K562 (cell line): Measurements from ENCODE around the gene HS3ST3B1. TPM values are rescaled to one million over a fixed set of nuclear protein-coding genes. Genes with fewer than 3 reads are reported as not detected.
A peak's percentile ranks its signal among the peaks of the same experiment; 100 is the strongest.

ENCODE experiments used
- ATAC-seq: fragments of 200-7000 bp; cut with Tn5 transposase; 3 replicates; pipeline ENCODE4 v1.9.1; 2020; ENCODE audit warnings: moderate library complexity
- BruUV-seq: library from RNA; stranded (reverse); fragments of 400-500 nt; replicated peaks from 2 replicates; lab custom pipeline; 2021; lab: Mats Ljungman, UMichigan
- CTCF ChIA-PET: fragments of 300-600 bp; formaldehyde crosslinking; extraction: SDS; loops from one replicate; lab custom pipeline; 2021; ENCODE audit warnings: low intra/inter-chr PET ratio; lab: Yijun Ruan, JAX
- POLR2A ChIA-PET: fragments of 300-600, 350-650 bp; sonication (Branson Sonifier 250); formaldehyde crosslinking; extraction: SDS; loops from one replicate; lab custom pipeline; 2021; ENCODE audit warnings: antibody characterized with exemption, inconsistent platforms; lab: Yijun Ruan, JAX
- DNase-seq, 4 experiments: peaks; one replicate each; pipeline versions ENCODE4 v3.0.0 to v3.0.0-alpha.2; 2011 to 2018; ENCODE audit warnings: low spot score in 3 of 4, mixed read lengths in 3 of 4; ENCODE audit errors: extremely low read depth in 1 of 4
- FAIRE-seq: peaks from 2 replicates; lab custom pipeline; 2011; peaks lifted over from hg19 to GRCh38; lab: Jason Lieb, UNC
- H2AFZ ChIP-seq: 2 replicates; pipeline ENCODE4 v1.6.0; 2011; ENCODE audit warnings: low read depth, low read length, control low read depth, inconsistent platforms
- H3K27ac ChIP-seq: fragments of 200-600 bp; 3 replicates; pipeline ENCODE4 v1.8.0; 2011; ENCODE audit warnings: low read depth, mild to moderate bottlenecking, control low read depth, inconsistent platforms, low read length, moderate library complexity, mixed read lengths; ENCODE audit errors: extremely low read depth
- H3K27me3 ChIP-seq, 2 experiments: fragments of 300-600 bp in 1 of 2; 2 replicates in 1 of 2; 3 replicates in 1 of 2; pipeline versions ENCODE4 v1.6.0 to v1.8.0; 2011; ENCODE audit warnings: inconsistent platforms in 2 of 2, low read length in 2 of 2, mild to moderate bottlenecking in 1 of 2, mixed read lengths in 1 of 2, moderate library complexity in 1 of 2; ENCODE audit not compliant: control insufficient read depth in 2 of 2, insufficient read depth in 2 of 2
- H3K36me3 ChIP-seq: fragments of 300-600 bp; 3 replicates; pipeline ENCODE4 v1.8.0; 2011; ENCODE audit warnings: mild to moderate bottlenecking, low read length, inconsistent platforms; ENCODE audit not compliant: control insufficient read depth, insufficient read depth
- H3K4me1 ChIP-seq, 2 experiments: fragments of 200-600 bp in 1 of 2; replicated peaks in 1 of 2; 2 replicates in 1 of 2; 3 replicates in 1 of 2; pipeline versions ENCODE4 v1.5.1 to v1.8.0; 2011; ENCODE audit warnings: inconsistent platforms in 2 of 2, low read length in 2 of 2, mild to moderate bottlenecking in 1 of 2, mixed read lengths in 1 of 2, moderate library complexity in 1 of 2; ENCODE audit not compliant: control insufficient read depth in 2 of 2, insufficient read depth in 2 of 2
- H3K4me2 ChIP-seq: 2 replicates; pipeline ENCODE4 v1.6.1; 2011; ENCODE audit warnings: low read length, control low read depth, inconsistent platforms, mixed read lengths; ENCODE audit not compliant: insufficient read depth
- H3K4me3 ChIP-seq: fragments of 200-600 bp; sonication (generic), shearing (Covaris generic); 2 replicates; pipeline ENCODE4 v1.5.1; 2016; ENCODE audit warnings: control low read depth, inconsistent platforms
- H3K79me2 ChIP-seq: fragments of 200-600 bp; 3 replicates; pipeline ENCODE4 v1.8.0; 2011; ENCODE audit warnings: low read length, inconsistent platforms; ENCODE audit not compliant: control insufficient read depth, insufficient read depth
- H3K9ac ChIP-seq, 2 experiments: 2 replicates each; pipeline versions ENCODE4 v1.6.0 to v1.6.1; 2011; ENCODE audit warnings: low read depth in 2 of 2, low read length in 2 of 2, control low read depth in 1 of 2, inconsistent platforms in 1 of 2, mild to moderate bottlenecking in 1 of 2, mixed read lengths in 1 of 2; ENCODE audit not compliant: insufficient read depth in 1 of 2
- H3K9me1 ChIP-seq: one replicate; pipeline ENCODE4 v1.6.0; 2011; ENCODE audit warnings: inconsistent platforms, mild to moderate bottlenecking, low read length, moderate library complexity; ENCODE audit not compliant: control insufficient read depth, insufficient read depth
- H3K9me3 ChIP-seq: replicated peaks from 2 replicates; pipeline ENCODE4 v1.5.1; 2011; ENCODE audit warnings: low read depth, low read length, inconsistent platforms; ENCODE audit not compliant: control insufficient read depth, insufficient read depth
- H4K20me1 ChIP-seq: replicated peaks from 2 replicates; pipeline ENCODE4 v1.6.1; 2011; ENCODE audit warnings: low read length, inconsistent platforms, mixed read lengths; ENCODE audit not compliant: control insufficient read depth, insufficient read depth
- ARNT ChIP-seq, 2 experiments: fragments of 450-650 bp; IDR thresholded peaks; 2 replicates each; pipeline ENCODE4 v1.6.1; 2016; ENCODE audit warnings: mild to moderate bottlenecking in 1 of 2
- BDP1 ChIP-seq: IDR thresholded peaks from 3 replicates; pipeline ENCODE4 v1.6.1; 2011; ENCODE audit not compliant: insufficient read length, insufficient read depth
- CEBPG ChIP-seq, 3 experiments: fragments of 200-800 bp in 1 of 3; sonication (Bioruptor generic) in 1 of 3; sonication (generic) in 1 of 3; formaldehyde crosslinking in 1 of 3; IDR thresholded peaks in 2 of 3; conservative IDR thresholded peaks in 1 of 3; 2 replicates each; pipeline versions ENCODE4 v1.6.1 to v1.8.0; 2016 to 2022; ENCODE audit warnings: missing compliant biosample characterization in 2 of 3, missing genetic modification characterization in 2 of 3, mild to moderate bottlenecking in 1 of 3, missing genetic modification reagents in 1 of 3
- ELK3 ChIP-seq: fragments of 450-650 bp; formaldehyde crosslinking; IDR thresholded peaks from 2 replicates; pipeline ENCODE4 v1.4.0; 2020; ENCODE audit warnings: mild to moderate bottlenecking
- MAFF ChIP-seq: IDR thresholded peaks from 2 replicates; pipeline ENCODE4 v1.6.1; 2012; ENCODE audit warnings: low read length, improper control_type of control experiment
- MEF2A ChIP-seq: IDR thresholded peaks from 2 replicates; pipeline ENCODE4 v1.6.1; 2011; ENCODE audit warnings: low read depth, mild to moderate bottlenecking, low read length, moderate library complexity; ENCODE audit not compliant: control insufficient read depth
- POLR2AphosphoS5 ChIP-seq: IDR thresholded peaks from 2 replicates; pipeline ENCODE4 v1.6.1; 2011; ENCODE audit warnings: mild to moderate bottlenecking, low read depth, low read length, moderate library complexity; ENCODE audit not compliant: control insufficient read depth, insufficient read depth
- RCOR1 ChIP-seq, 2 experiments: IDR thresholded peaks; 2 replicates each; pipeline ENCODE4 v1.6.1; 2012; ENCODE audit warnings: low read depth in 2 of 2, low read length in 2 of 2, borderline replicate concordance in 1 of 2, improper control_type of control experiment in 1 of 2
- ZBTB12 ChIP-seq: fragments of 250-450 bp; sonication (Bioruptor Pico); IDR thresholded peaks from 2 replicates; pipeline ENCODE4 v1.4.0; 2020
- ZBTB9 ChIP-seq: fragments of 450-650 bp; formaldehyde crosslinking; IDR thresholded peaks from 2 replicates; pipeline ENCODE4 v1.4.0; 2020; ENCODE audit warnings: mild to moderate bottlenecking, moderate library complexity
- ZFP36 ChIP-seq: fragments of 150-350 bp; IDR thresholded peaks from 2 replicates; pipeline ENCODE4 v1.6.1; 2018; ENCODE audit warnings: low read length, low read depth; ENCODE audit not compliant: partially characterized antibody
- ZNF175 ChIP-seq: fragments of 200-800 bp; sonication (Bioruptor generic); IDR thresholded peaks from 2 replicates; pipeline ENCODE4 v1.6.1; 2016; ENCODE audit warnings: low read depth, mild to moderate bottlenecking, missing genetic modification characterization, missing compliant biosample characterization
- ZNF224 ChIP-seq: sonication (generic); formaldehyde crosslinking; IDR thresholded peaks from 2 replicates; pipeline ENCODE4 v1.8.0; 2022; ENCODE audit warnings: mild to moderate bottlenecking, missing genetic modification reagents
- WGBS: fragments of 100-300 bp; shearing (Covaris generic); methylation state at CpG from one replicate; pipeline ENCODE4 v1.1.6; 2016; ENCODE audit warnings: low coverage, mixed read lengths; ENCODE audit not compliant: insufficient coverage; ENCODE audit errors: missing lambda C conversion rate; 5-methylcytosine and 5-hydroxymethylcytosine counted together
- in situ Hi-C: fragments of 300-500 bp; cut with MboI; formaldehyde crosslinking; loops from 4 replicates; pipeline ENCODE4 v1.15.0; 2018; ENCODE audit warnings: inconsistent platforms, mixed read lengths
- intact Hi-C: fragments of 100-400 bp; cut with micrococcal nuclease; formaldehyde crosslinking; loops from 2 replicates; pipeline ENCODE4 v1.14.2; 2022
- polyA plus RNA-seq, 8 experiments: library from polyadenylated mRNA; depleted of rRNA in 4 of 8; stranded (reverse) in 5 of 8; unstranded in 3 of 8; fragments of >200 nt; fragmentation: Nextera tagmentation in 2 of 8; fragmentation: Illumina TruSeq in 1 of 8; extraction: Ambion mirVana in 2 of 8; extraction: Trizol in 1 of 8; gene quantifications; 2 replicates each; pipeline versions ENCODE4 v1.2.1 to v1.2.3, GENCODE V29; 2011 to 2014; ENCODE audit warnings: inconsistent platforms in 1 of 8, missing spikeins in 1 of 8
- total RNA-seq, 7 experiments: library from RNA; depleted of rRNA in 6 of 7; stranded (reverse); fragments of >200 nt in 6 of 7; fragmentation: Illumina TruSeq in 2 of 7; extraction: Trizol in 2 of 7; gene quantifications; 2 replicates each; pipeline versions ENCODE4 v1.2.1 to v1.2.3, GENCODE V29; 2011 to 2021; ENCODE audit warnings: low replicate concordance in 1 of 7

HS3ST3B1 gene
- total and polyA plus RNA-seq, 9 of the 15 experiments (the other 6 are each of a cell fraction or from before 2014, with no cell fraction given), result 1.9 to 12.9 (median 3.7) TPM

- no peak for TF ChIP-seq ARNT (IDR thresholded peaks at IDR 0.05)
These were observed 71.6 kb downstream of the HS3ST3B1 start (continued) for GRCh38 chr17:14372461-14372860.

- intact Hi-C loops, result no loop called here
- DNase-seq (peak; percentile 5 to 58 (median 20)), FAIRE-seq (peak; percentile 74), ATAC-seq (peak; percentile 93)
- H2AFZ ChIP-seq, result peak overlapping the region; percentile 87
- no peaks in the 10 kb centered on the region for H3K27me3 ChIP-seq
- no peaks in the 10 kb centered on the region for H3K9me1 ChIP-seq
- H3K9ac ChIP-seq, result peak overlapping the region in 1 of 2 experiments; percentile 65; a peak in 1 of 4 replicates
- no peaks in the 10 kb centered on the region for H3K36me3 ChIP-seq
- no TSS peak for BruUV-seq
- in situ Hi-C loops, result no loop called here
- peak overlapping the region; percentile 69; the same call in 1 of the 3 replicates for H3K27ac ChIP-seq
- no peaks in the 10 kb centered on the region for H3K9me3 ChIP-seq
- no peaks in the 10 kb centered on the region for H3K79me2 ChIP-seq
- peak overlapping the region; percentile 39; the same call in 1 of the 2 replicates for H3K4me2 ChIP-seq
- H3K4me1 ChIP-seq, result peaks cover 5 to 7% of the 10 kb centered on the region in 2 experiments; a peak in 4 of 5 replicates
- H3K4me3 ChIP-seq, result no peak overlapping the region
- CTCF ChIA-PET, result no interaction called here
- POLR2A ChIA-PET, result interaction anchor here (1.6 kb wide), 1 partner anchor 72 kb away, joined by 7 read pairs; the partner anchor contains the start of gene HS3ST3B1
- no peaks in the 10 kb centered on the region for H4K20me1 ChIP-seq
- 17% methylated on average over 8 of the region's 10 CpGs for WGBS
- TF ChIP-seq ZFP36 (no peak), ZNF224 (CRISPR knock-in tag) (no peak), RCOR1 (IDR thresholded peaks at IDR 0.05; ENCODE audit: borderline replicate concordance in 1 of 2, low read depth in 2 of 2, low read length in 2 of 2) (peak in 1 of 2 experiments; percentile 64; a peak in 1 of 4 replicates), ZBTB12 (CRISPR knock-in tag) (no peak), BDP1 (no peak), ELK3 (CRISPR knock-in tag) (no peak), MEF2A (no peak), CEBPG (CRISPR knock-in tag; IDR thresholded peaks at IDR 0.05) (no peak), CEBPG (tag; conservative IDR thresholded peaks at IDR 0.05 in 1 of 2, IDR thresholded peaks at IDR 0.05 in 1 of 2) (no peak), MAFF (no peak; the same call in 1 of the 2 replicates), POLR2AphosphoS5 (no peak), ZBTB9 (CRISPR knock-in tag) (no peak), ZNF175 (CRISPR knock-in tag) (no peak)
These were observed 72.2 kb downstream of the HS3ST3B1 start for GRCh38 chr17:14372905-14373613.
